IPS DF 4.7 (cell line): Measurements from ENCODE around the gene APOBEC4.

Source experiments
- DNase-seq: peaks from one replicate; pipeline ENCODE4 v3.0.0-alpha.2; 2013; ENCODE audit warnings: low spot score; ENCODE audit errors: extremely low read depth

Gene APOBEC4

GRCh38 chr1:183604038-183604808, 48.9 kb downstream of the APOBEC4 start:
- DNase-seq: no peak

DNA sequence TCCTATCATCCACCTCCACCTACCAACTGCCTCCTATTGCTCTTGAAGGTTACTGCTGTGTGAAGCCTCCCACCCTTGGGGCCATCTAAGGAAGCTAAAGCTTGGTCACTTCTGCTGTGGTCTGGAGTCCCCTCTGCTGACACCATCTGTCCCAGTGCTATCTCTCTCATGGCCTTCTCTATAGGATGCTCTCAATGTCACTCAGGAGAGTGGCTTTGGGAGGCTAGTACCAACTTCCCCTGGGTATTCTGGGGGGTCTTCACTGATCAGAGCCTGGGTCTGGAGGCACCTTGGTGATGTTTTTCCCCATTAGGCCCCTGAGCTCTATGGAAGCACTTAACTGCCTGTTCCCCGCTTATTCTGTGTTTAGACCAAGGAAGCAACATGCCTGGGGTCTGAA, 50.6 kb downstream of the APOBEC4 start:
- DNase-seq: no peak

DNA sequence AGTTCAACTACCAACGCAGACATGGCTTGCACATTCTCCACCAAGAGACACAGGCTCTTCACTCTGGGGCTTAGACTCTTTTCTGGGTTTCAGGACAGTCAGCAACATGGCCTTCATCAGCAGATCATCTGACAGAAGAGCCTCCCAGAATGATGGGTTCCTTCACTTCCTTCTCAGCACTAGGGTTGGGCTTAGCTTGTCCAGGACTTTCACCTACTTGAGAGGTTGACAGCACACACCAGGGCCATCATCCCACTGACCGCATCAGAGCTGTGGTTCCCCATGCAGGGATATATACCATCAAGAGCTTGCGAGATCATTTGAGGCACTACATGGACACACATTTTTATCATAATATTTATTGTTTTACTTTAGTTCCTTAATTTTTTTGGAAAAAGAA, 52.5 kb downstream of the APOBEC4 start:
- no peak for DNase-seq

GRCh38 chr1:183600136-183600535, 53.0 kb downstream of the APOBEC4 start:
- no peak for DNase-seq

- no peak for DNase-seq
Observed at GRCh38 chr1:183598386-183598785, 54.7 kb downstream of the APOBEC4 start.

DNA sequence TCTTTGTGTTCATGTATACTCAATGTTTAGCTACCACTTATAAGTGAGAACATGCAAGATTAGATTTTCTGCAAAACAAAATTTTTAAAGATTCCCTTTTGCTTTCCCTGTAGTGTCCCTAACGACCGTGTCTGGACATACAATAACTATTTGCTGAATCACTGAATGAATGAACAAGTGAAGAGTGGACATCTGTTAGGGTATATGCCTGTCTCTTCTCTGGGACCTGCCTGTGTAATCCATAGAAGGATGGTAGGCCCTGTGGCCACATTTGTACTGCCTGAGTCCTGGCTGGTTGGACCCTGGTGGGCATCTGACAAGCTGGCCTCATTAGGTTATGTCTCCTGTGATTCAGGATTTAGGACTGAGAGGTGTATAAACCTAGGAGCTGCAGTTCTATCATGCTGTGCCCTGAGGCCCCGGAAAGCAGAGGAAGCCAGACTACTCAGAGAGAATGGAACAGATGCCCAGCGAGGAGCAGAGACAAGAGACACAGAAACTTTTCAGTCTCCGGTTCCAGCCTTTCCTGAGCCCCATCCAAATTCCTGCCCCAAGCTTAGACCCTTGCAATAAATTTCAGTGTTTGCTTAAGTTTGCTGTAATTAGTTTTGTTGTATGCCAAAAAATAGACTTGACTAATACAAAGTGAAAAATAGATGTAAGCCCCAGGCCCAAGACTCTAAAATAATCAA, 55.3 kb downstream of the APOBEC4 start:
- no peak for DNase-seq

DNA sequence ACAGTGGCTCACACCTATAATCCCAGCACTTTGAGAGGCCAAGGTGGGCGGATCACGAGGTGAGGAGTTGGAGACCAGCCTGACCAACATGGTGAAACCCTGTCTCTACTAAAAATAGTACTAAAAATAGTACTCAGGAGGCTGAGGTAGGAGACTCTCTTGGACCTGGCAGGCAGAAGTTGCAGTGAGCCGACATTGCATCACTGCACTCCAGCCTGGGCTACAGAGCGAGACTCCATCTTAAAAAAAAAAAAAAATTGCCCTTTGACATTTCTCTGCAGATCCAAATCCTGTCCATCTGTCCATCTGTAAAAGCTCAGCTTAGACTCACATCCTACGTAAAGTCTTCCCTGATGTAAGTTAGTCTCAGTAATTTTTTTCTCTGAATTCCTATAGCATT, 56.6 kb downstream of the APOBEC4 start:
- DNase-seq: no peak
